SW480 (cell line): ENCODE results near the gene PPT1.
A peak's percentile ranks its signal among the peaks of the same experiment; 100 is the strongest.

Source experiments
- DNase-seq: peaks from one replicate; pipeline ENCODE4 v3.0.0-alpha.2; 2016; ENCODE audit warnings: low spot score

The PPT1 gene

GRCh38 chr1:40092706-40093639 is 4.1 kb downstream of the PPT1 start:
- no peak for DNase-seq

GRCh38 chr1:40092241-40092640 is 4.8 kb downstream of the PPT1 start:
- no peak for DNase-seq

- no peak for DNase-seq
These were observed 6.2 kb downstream of the PPT1 start for GRCh38 chr1:40090652-40091355.

GRCh38 chr1:40084750-40085149 is 12.3 kb downstream of the PPT1 start:
- DNase-seq = peak; percentile 17

GRCh38 chr1:40081871-40082270 is 15.2 kb downstream of the PPT1 start:
- DNase-seq = no peak

- DNase-seq = no peak
These were observed 17.2 kb downstream of the PPT1 start for GRCh38 chr1:40079774-40080400.

GRCh38 chr1:40078512-40079333 is 18.3 kb downstream of the PPT1 start:
- DNase-seq = peak; percentile 52

- no peak for DNase-seq
These were observed 20.1 kb downstream of the PPT1 start for GRCh38 chr1:40076895-40077312.

GRCh38 chr1:40075266-40075665 is 21.8 kb downstream of the PPT1 start:
- DNase-seq = no peak

GRCh38 chr1:40073062-40073461 is 24.0 kb downstream of the PPT1 start:
- no peak for DNase-seq

GRCh38 chr1:40072142-40072541 is 24.9 kb downstream of the PPT1 start:
- no peak for DNase-seq

GRCh38 chr1:40067851-40068250 is 29.2 kb downstream of the PPT1 start:
- DNase-seq = no peak

- DNase-seq = peak; percentile 7
These were observed 30.0 kb downstream of the PPT1 start for GRCh38 chr1:40067023-40067422.

GRCh38 chr1:40064797-40065499 is 32.1 kb downstream of the PPT1 start:
- DNase-seq = no peak

- no peak for DNase-seq
These were observed 36.9 kb downstream of the PPT1 start for GRCh38 chr1:40059960-40060750.

GRCh38 chr1:40059338-40059959 is 37.6 kb downstream of the PPT1 start:
- no peak for DNase-seq

GRCh38 chr1:40058453-40059337 is 38.4 kb downstream of the PPT1 start:
- no peak for DNase-seq

- no peak for DNase-seq
These were observed 39.0 kb downstream of the PPT1 start for GRCh38 chr1:40058097-40058452.
